ENCODE measurements around the gene TCEA2.

- no peak for TF ChIP-seq POLR2A (IDR thresholded peaks at IDR 0.05)
- no peak for TF ChIP-seq CTCF (IDR thresholded peaks at IDR 0.05)
Measured at GRCh38 chr20:64033981-64034493, 29.0 kb upstream of the TCEA2 start.
